HEK293 (cell line): ENCODE data around the gene PDZD2.

ENCODE experiments used
- CTCF ChIA-PET: fragments of 350-600 bp; formaldehyde crosslinking; extraction: SDS; loops from one replicate; lab custom pipeline; 2021; ENCODE audit warnings: antibody characterized with exemption; lab: Yijun Ruan, JAX
- POLR2A ChIA-PET: fragments of 300-600 bp; formaldehyde crosslinking; extraction: SDS; loops from one replicate; lab custom pipeline; 2020; ENCODE audit warnings: antibody characterized with exemption, inconsistent platforms; lab: Yijun Ruan, JAX
- H3K27ac ChIP-seq: fragments of 200-500 bp; sonication (Bioruptor generic); 2 replicates; pipeline ENCODE4 v1.5.1; 2014; ENCODE audit warnings: low read depth, low read length, control low read depth, inconsistent platforms; ENCODE audit errors: extremely low read depth
- H3K36me3 ChIP-seq, 2 experiments: fragments of 200-500 bp in 1 of 2; sonication (Bioruptor generic) in 1 of 2; 1 replicate in 1 of 2; 2 replicates in 1 of 2; pipeline ENCODE4 v1.5.1; 2014 to 2017; ENCODE audit warnings: inconsistent platforms in 2 of 2, low read length in 2 of 2; ENCODE audit not compliant: control insufficient read depth in 2 of 2, insufficient read depth in 1 of 2
- H3K4me1 ChIP-seq: fragments of 200-500 bp; sonication (Bioruptor generic); 2 replicates; pipeline ENCODE4 v1.5.1; 2014; ENCODE audit warnings: mild to moderate bottlenecking, low read length, inconsistent platforms; ENCODE audit not compliant: control insufficient read depth, insufficient read depth
- H3K4me3 ChIP-seq: 2 replicates; pipeline ENCODE4 v1.5.1; 2011; ENCODE audit warnings: low read depth, mild to moderate bottlenecking, control low read depth, low read length, moderate library complexity
- H3K9me3 ChIP-seq: fragments of 200-500 bp; sonication (Bioruptor generic); 2 replicates; pipeline ENCODE4 v1.5.1; 2014; ENCODE audit warnings: low read depth, low read length, inconsistent platforms; ENCODE audit not compliant: control insufficient read depth, insufficient read depth
- MEIS1 ChIP-seq: sonication (generic); formaldehyde crosslinking; IDR thresholded peaks from 2 replicates; pipeline ENCODE4 v1.8.1; 2022; ENCODE audit warnings: missing genetic modification reagents, mild to moderate bottlenecking, borderline replicate concordance
- ZBTB17 ChIP-seq: fragments of 450-650 bp; formaldehyde crosslinking; IDR thresholded peaks from 2 replicates; pipeline ENCODE4 v1.5.1; 2016; ENCODE audit warnings: missing biosample characterization, missing genetic modification characterization
- ZBTB48 ChIP-seq: fragments of 450-650 bp; formaldehyde crosslinking; IDR thresholded peaks from 2 replicates; pipeline ENCODE4 v1.5.1; 2016; ENCODE audit warnings: missing biosample characterization, missing genetic modification characterization
- ZBTB8A ChIP-seq: fragments of 450-650 bp; formaldehyde crosslinking; IDR thresholded peaks from 2 replicates; pipeline ENCODE4 v1.5.1; 2016; ENCODE audit warnings: missing biosample characterization, missing genetic modification characterization
- ZFP69B ChIP-seq: fragments of 450-650 bp; formaldehyde crosslinking; IDR thresholded peaks from 2 replicates; pipeline ENCODE4 v1.5.1; 2016; ENCODE audit warnings: missing biosample characterization, missing genetic modification characterization
- ZNF184 ChIP-seq: fragments of 450-650 bp; IDR thresholded peaks from 2 replicates; pipeline ENCODE4 v1.5.1; 2018; ENCODE audit warnings: missing biosample characterization, mild to moderate bottlenecking, missing genetic modification characterization
- ZNF221 ChIP-seq: fragments of 450-650 bp; formaldehyde crosslinking; IDR thresholded peaks from 2 replicates; pipeline ENCODE4 v1.5.1; 2017; ENCODE audit warnings: missing biosample characterization, missing genetic modification characterization, borderline replicate concordance
- ZNF24 ChIP-seq: fragments of 450-650 bp; formaldehyde crosslinking; IDR thresholded peaks from 2 replicates; pipeline ENCODE4 v1.5.1; 2016; ENCODE audit warnings: missing biosample characterization, missing genetic modification characterization
- ZNF48 ChIP-seq: fragments of 450-650 bp; formaldehyde crosslinking; IDR thresholded peaks from 2 replicates; pipeline ENCODE4 v1.5.1; 2016; ENCODE audit warnings: missing biosample characterization, missing genetic modification characterization
- ZNF548 ChIP-seq: fragments of 450-650 bp; formaldehyde crosslinking; IDR thresholded peaks from 2 replicates; pipeline ENCODE4 v1.5.1; 2016; ENCODE audit warnings: missing biosample characterization, missing genetic modification characterization
- ZNF555 ChIP-seq: fragments of 450-650 bp; formaldehyde crosslinking; conservative IDR thresholded peaks from 2 replicates; pipeline ENCODE4 v1.5.1; 2017; ENCODE audit warnings: missing biosample characterization, mild to moderate bottlenecking, missing genetic modification characterization, inconsistent platforms
- ZNF585B ChIP-seq: fragments of 450-650 bp; formaldehyde crosslinking; IDR thresholded peaks from 2 replicates; pipeline ENCODE4 v1.5.1; 2016; ENCODE audit warnings: missing biosample characterization, missing genetic modification characterization
- ZNF596 ChIP-seq: fragments of 450-650 bp; IDR thresholded peaks from 2 replicates; pipeline ENCODE4 v1.5.0; 2018; ENCODE audit warnings: missing biosample characterization, mild to moderate bottlenecking, missing genetic modification characterization, moderate library complexity
- ZNF624 ChIP-seq: fragments of 450-650 bp; formaldehyde crosslinking; IDR thresholded peaks from 2 replicates; pipeline ENCODE4 v1.5.1; 2017; ENCODE audit warnings: missing biosample characterization, missing genetic modification characterization
- ZNF658 ChIP-seq: fragments of 450-650 bp; formaldehyde crosslinking; IDR thresholded peaks from 2 replicates; pipeline ENCODE4; 2016; ENCODE audit warnings: missing biosample characterization, missing genetic modification characterization
- ZNF747 ChIP-seq: fragments of 450-650 bp; formaldehyde crosslinking; IDR thresholded peaks from 2 replicates; pipeline ENCODE4 v1.5.1; 2016; ENCODE audit warnings: missing biosample characterization, missing genetic modification characterization
- ZNF785 ChIP-seq: fragments of 450-650 bp; formaldehyde crosslinking; IDR thresholded peaks from 2 replicates; pipeline ENCODE4 v1.5.1; 2016; ENCODE audit warnings: missing biosample characterization, missing genetic modification characterization
- ZNF791 ChIP-seq: fragments of 450-650 bp; formaldehyde crosslinking; IDR thresholded peaks from 2 replicates; pipeline ENCODE4 v1.5.1; 2016; ENCODE audit warnings: missing biosample characterization, missing genetic modification characterization
- ZNF843 ChIP-seq: fragments of 450-650 bp; formaldehyde crosslinking; IDR thresholded peaks from 2 replicates; pipeline ENCODE4 v1.5.1; 2016; ENCODE audit warnings: missing biosample characterization, missing genetic modification characterization
- TF ChIP-seq, protein P1 (sequence below): fragments of 450-650 bp; formaldehyde crosslinking; IDR thresholded peaks from 2 replicates; pipeline ENCODE4 v1.5.1; 2016; ENCODE audit warnings: missing biosample characterization, missing genetic modification characterization
- TF ChIP-seq, protein P2 (sequence below): fragments of 450-650 bp; formaldehyde crosslinking; IDR thresholded peaks from 2 replicates; pipeline ENCODE4 v1.5.1; 2016; ENCODE audit warnings: missing biosample characterization, missing genetic modification characterization
- TF ChIP-seq, protein P3 (sequence below): fragments of 450-650 bp; formaldehyde crosslinking; IDR thresholded peaks from 2 replicates; pipeline ENCODE4 v1.5.1; 2017; ENCODE audit warnings: missing biosample characterization, missing genetic modification characterization

PDZD2 gene

DNA sequence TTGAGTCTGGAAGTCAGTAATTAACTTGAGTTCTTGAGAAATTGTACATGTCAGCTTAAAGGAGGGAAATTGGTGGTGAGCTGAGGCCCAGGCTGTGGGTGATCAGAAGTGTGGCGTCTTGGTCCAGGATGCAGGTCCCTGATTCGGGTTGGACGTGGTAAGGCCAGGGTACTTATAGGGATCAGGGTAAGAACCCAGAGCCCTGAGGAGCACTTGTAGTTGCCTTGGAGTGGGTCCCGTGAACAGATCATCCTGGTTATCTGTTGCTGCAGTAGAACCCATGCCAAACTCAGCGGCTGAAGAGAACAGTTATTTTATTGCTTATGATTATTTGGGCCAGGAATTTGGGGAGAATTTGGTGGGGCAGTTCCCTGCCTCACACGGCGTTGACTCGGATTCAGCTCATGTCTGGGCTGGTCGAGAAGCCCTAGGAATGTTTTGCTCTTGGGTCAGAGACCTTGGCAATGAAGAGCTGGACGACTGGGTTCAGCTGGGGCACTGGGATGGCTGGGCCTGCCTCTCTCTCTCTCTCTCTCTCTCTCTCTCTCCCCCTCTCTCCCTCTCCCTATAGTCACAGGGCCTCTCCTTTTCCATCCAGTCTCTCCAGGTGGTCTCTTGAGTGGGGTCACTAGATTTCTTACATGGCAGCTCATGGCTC, 73.1 kb downstream of the PDZD2 start:
- H3K9me3 ChIP-seq, result no peaks in the 10 kb centered on the region
- H3K4me1 ChIP-seq, result no peaks in the 10 kb centered on the region
- no peak overlapping the region for H3K27ac ChIP-seq
- POLR2A ChIA-PET, result interaction anchor here (0.6 kb wide), 1 partner anchor 28 kb away, joined by 7 read pairs; no protein-coding TSS in a partner anchor
- H3K4me3 ChIP-seq, result no peak overlapping the region
- H3K36me3 ChIP-seq, result no peaks in the 10 kb centered on the region
- no peak for TF ChIP-seq ZFP69B
- TF ChIP-seq ZNF747 (tag by site-specific recombination), result no peak
- TF ChIP-seq ZNF596 (tag by site-specific recombination), result 0 out of 2 replicates have a peak, but pooled peaks have one; percentile 31
- TF ChIP-seq ZNF221, result no peak
- TF ChIP-seq ZNF843 (tag by site-specific recombination), result no peak
- CTCF ChIA-PET, result interaction anchor here (0.7 kb wide), 1 partner anchor 130 kb away, joined by 3 read pairs; no protein-coding TSS in a partner anchor

DNA sequence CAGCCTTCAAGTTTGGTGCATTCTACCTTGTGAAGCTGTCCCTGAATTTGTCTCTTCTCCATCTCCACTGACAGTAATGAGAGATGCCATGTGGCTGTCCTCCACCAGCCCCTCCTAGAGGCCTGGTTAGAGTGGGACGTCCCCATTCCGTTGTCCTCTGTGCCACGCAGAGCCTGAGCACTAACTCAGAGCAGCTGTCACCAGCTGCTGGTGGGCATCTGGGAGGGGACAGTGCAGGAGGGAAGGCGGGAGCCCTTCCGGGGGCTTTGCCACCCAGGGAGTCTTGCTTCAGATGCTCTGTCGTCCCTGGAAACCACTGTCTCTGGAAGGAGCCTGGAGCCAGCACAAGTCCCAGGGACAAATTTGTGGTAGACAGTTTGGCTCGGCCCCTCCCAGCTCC, 78.6 kb downstream of the PDZD2 start:
- H3K4me1 ChIP-seq, result no peaks in the 10 kb centered on the region
- TF ChIP-seq ZBTB17 (tag by site-specific recombination) (no peak), MEIS1 (CRISPR knock-in tag) (no peak), ZNF585B (tag by site-specific recombination) (no peak), ZNF548 (tag by site-specific recombination) (no peak), ZBTB48 (tag by site-specific recombination) (no peak), ZNF184 (tag by site-specific recombination) (no peak), ZNF624 (tag by site-specific recombination) (no peak), ZNF24 (tag by site-specific recombination) (no peak), ZNF658 (tag by site-specific recombination) (no peak), ZBTB8A (tag by site-specific recombination) (no peak), ZNF555 (tag by site-specific recombination) (no peak), ZNF785 (tag by site-specific recombination) (no peak), ZNF48 (tag by site-specific recombination) (no peak), ZNF791 (tag by site-specific recombination) (no peak)
- TF ChIP-seq, protein P1, sequence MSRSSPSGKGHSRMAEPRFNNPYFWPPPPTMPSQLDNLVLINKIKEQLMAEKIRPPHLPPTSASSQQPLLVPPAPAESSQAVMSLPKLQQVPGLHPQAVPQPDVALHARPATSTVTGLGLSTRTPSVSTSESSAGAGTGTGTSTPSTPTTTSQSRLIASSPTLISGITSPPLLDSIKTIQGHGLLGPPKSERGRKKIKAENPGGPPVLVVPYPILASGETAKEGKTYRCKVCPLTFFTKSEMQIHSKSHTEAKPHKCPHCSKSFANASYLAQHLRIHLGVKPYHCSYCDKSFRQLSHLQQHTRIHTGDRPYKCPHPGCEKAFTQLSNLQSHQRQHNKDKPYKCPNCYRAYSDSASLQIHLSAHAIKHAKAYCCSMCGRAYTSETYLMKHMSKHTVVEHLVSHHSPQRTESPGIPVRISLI, result no peak
- TF ChIP-seq, protein P2, sequence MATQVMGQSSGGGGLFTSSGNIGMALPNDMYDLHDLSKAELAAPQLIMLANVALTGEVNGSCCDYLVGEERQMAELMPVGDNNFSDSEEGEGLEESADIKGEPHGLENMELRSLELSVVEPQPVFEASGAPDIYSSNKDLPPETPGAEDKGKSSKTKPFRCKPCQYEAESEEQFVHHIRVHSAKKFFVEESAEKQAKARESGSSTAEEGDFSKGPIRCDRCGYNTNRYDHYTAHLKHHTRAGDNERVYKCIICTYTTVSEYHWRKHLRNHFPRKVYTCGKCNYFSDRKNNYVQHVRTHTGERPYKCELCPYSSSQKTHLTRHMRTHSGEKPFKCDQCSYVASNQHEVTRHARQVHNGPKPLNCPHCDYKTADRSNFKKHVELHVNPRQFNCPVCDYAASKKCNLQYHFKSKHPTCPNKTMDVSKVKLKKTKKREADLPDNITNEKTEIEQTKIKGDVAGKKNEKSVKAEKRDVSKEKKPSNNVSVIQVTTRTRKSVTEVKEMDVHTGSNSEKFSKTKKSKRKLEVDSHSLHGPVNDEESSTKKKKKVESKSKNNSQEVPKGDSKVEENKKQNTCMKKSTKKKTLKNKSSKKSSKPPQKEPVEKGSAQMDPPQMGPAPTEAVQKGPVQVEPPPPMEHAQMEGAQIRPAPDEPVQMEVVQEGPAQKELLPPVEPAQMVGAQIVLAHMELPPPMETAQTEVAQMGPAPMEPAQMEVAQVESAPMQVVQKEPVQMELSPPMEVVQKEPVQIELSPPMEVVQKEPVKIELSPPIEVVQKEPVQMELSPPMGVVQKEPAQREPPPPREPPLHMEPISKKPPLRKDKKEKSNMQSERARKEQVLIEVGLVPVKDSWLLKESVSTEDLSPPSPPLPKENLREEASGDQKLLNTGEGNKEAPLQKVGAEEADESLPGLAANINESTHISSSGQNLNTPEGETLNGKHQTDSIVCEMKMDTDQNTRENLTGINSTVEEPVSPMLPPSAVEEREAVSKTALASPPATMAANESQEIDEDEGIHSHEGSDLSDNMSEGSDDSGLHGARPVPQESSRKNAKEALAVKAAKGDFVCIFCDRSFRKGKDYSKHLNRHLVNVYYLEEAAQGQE (tag by site-specific recombination), result no peak
- TF ChIP-seq, protein P3, sequence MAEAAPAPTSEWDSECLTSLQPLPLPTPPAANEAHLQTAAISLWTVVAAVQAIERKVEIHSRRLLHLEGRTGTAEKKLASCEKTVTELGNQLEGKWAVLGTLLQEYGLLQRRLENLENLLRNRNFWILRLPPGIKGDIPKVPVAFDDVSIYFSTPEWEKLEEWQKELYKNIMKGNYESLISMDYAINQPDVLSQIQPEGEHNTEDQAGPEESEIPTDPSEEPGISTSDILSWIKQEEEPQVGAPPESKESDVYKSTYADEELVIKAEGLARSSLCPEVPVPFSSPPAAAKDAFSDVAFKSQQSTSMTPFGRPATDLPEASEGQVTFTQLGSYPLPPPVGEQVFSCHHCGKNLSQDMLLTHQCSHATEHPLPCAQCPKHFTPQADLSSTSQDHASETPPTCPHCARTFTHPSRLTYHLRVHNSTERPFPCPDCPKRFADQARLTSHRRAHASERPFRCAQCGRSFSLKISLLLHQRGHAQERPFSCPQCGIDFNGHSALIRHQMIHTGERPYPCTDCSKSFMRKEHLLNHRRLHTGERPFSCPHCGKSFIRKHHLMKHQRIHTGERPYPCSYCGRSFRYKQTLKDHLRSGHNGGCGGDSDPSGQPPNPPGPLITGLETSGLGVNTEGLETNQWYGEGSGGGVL, result no peak
- H3K9me3 ChIP-seq, result no peaks in the 10 kb centered on the region
- ChIA-PET CTCF (no interaction called here), POLR2A (no interaction called here)
- H3K36me3 ChIP-seq, result no peaks in the 10 kb centered on the region
- H3K4me3 ChIP-seq, result no peak overlapping the region
- H3K27ac ChIP-seq, result no peak overlapping the region
